Subcutaneous adipose tissue (tissue), 4 donors: Measurements from ENCODE around the gene AKT1. TPM values are rescaled to one million over a fixed set of nuclear protein-coding genes. Genes with fewer than 3 reads are reported as not detected.

Experiments used
- total RNA-seq, 4 donors: library from RNA; depleted of rRNA; stranded (reverse); fragments of >200 nt; gene quantifications; one replicate each; pipeline ENCODE4 v1.1.0, GENCODE V29; 2016
- TF ChIP-seq, protein P1 (sequence below): fragments of 450-650 bp; IDR thresholded peaks from one replicate; pipeline ENCODE4 v1.5.1; 2016; ENCODE audit warnings: low read depth, mild to moderate bottlenecking, control low read depth, antibody characterized with exemption, moderate library complexity

Gene AKT1
- total RNA-seq, 4 donors from 2014 or later, result 70.9 to 264 (median 110) TPM

DNA sequence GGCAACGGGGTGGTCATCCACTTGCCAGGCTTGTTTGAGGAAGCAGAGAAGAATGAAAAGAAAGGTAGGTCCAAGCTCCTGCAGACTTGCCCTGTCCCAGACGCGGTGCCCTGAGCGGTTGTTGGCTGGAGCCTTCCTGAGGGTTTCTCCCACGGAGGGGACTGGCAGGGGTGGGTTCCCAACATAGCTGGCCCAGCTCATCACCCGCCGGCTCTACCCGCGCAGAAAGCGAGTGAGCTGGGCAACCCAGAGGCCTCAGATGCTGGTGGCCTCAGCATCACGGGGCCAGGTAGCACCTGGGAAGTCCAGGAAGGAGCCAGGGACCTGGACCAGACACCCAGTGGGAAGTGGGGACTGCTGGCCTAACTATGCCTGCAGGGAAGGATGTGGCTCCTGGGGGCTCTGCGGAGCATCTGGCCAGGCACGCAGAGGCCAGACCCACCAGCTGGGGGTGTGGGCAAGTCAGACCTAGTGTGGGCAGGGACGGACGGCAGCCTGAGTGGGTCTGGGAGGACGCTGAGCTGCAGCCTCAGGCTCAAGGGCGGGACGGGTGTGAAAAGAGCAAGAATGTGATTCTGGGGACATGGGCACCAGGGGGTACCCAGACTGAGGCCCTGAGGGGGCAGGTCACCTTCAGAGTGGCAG lies 57.1 kb downstream of the AKT1 start:
- TF ChIP-seq, protein P1, sequence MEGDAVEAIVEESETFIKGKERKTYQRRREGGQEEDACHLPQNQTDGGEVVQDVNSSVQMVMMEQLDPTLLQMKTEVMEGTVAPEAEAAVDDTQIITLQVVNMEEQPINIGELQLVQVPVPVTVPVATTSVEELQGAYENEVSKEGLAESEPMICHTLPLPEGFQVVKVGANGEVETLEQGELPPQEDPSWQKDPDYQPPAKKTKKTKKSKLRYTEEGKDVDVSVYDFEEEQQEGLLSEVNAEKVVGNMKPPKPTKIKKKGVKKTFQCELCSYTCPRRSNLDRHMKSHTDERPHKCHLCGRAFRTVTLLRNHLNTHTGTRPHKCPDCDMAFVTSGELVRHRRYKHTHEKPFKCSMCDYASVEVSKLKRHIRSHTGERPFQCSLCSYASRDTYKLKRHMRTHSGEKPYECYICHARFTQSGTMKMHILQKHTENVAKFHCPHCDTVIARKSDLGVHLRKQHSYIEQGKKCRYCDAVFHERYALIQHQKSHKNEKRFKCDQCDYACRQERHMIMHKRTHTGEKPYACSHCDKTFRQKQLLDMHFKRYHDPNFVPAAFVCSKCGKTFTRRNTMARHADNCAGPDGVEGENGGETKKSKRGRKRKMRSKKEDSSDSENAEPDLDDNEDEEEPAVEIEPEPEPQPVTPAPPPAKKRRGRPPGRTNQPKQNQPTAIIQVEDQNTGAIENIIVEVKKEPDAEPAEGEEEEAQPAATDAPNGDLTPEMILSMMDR, result no peak

DNA sequence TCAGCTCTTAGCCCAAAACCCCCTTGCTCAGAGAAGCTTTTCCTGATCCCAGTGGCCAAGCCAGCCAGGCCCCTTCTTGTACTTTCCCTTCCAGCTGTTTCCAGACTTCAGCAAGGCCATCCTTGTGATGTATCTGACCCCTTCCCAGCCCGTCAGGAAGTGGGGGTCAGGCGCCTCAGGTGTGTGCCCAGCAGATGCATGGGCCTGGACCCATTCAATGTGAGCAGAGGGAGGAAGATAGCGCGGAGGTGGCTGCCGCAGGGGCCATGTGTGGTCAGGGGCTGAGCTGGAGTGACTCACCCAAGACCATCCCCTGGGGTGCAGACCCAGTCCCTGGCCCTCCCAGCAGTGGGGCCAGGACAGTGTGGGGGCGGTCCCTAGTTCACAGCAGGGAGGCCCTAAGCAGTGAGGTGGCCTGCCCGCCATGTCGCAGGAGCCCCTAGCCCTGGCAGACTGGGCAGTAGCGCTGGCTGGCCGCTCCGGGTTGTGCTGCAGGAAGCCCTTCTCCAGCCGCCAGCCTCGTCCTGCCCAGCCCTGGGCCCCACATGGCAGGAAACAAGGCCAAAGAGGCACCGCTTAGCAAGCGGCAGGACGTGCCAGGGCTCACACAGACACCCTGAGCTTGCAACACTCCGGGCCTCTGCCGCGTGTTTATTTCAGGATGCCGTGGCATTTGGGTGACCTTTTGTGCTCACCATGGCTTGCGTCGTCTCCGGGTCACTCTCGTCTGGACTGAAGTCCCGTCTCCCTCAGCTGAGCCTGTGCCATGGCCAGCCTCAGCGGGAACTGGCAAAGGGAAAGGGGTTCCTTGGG lies 59.5 kb downstream of the AKT1 start:
- TF ChIP-seq, protein P1, result no peak

DNA sequence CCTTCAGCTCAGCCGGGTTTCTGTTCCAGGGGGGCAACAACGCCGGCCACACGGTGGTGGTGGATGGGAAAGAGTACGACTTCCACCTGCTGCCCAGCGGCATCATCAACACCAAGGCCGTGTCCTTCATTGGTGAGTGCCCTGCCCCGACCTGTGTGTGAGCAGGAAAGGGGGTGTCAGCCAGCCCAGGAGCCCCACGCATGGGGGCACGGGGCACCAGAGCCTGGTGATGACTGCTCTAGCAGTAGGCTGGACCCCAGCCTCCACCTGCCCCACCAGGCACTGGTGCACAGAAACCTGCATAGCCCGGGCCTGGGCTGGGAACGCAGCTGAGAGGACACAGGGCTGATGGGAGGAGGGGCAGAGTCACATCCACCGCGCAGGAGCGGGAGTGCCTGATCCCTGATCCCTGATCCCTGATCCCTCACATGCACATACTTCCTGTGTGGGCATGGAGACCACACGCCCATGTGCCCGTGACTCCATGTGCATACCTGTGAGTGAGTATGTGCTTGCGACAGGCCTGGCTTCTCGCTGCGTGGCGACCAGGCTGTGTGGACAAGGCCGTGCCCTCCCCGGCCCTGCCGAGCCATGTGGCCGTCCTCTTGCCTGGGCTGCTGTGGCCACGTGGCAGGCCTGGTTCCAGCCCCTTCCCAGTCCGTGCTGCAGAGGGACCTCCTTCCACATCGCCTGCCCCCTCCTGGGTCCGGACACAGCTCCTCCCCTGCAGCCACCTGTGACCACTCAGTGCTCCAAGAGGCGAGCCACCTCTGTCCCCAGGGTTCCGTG lies 60.4 kb downstream of the AKT1 start:
- TF ChIP-seq, protein P1, result no peak

DNA sequence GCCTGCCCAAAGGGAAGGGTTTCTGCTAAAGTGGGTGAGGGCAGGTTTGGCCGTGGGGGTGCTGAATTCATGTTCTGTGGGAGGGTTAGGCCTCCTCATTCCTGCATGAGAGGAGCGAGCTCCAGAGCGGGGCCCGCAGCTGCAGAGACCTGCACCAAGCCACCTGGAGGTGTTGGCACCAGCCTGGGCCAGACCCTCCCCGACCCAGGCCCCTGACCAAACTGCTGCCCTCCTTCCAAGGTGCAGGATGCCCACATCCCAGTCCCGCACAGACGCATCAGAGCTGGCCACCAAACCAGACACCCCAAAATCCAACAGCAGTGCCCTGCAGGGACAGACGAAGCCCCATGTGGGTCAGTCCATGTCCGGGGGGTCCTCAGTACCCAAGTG lies 61.0 kb downstream of the AKT1 start:
- TF ChIP-seq, protein P1, result no peak

DNA sequence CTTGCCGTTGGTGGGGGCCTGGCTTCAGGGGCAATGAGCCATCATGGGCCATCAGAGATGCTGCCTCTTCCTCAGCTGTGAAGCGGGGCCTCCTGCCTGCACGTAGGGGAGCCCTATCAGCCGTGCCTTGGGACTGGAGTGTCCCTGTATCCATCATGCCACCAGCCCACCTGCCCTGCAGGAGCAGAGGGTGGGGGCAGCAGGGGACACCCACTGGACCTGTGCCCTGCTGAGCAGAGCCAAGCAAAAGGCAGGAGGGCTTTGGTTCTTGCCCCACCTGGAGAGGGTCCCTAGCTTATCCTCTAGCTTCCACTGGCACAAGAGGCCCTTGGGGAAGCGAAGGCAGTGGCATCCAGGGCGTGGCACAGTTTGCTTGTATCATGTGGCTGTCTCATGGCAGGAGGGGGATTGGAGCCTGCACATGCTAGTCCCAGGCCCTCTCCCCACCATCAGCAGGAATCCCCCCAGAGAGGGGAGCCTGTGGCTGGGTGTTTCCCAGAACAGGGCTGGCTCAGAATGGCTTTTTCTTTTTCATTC lies 61.4 kb downstream of the AKT1 start:
- TF ChIP-seq, protein P1, result no peak

DNA sequence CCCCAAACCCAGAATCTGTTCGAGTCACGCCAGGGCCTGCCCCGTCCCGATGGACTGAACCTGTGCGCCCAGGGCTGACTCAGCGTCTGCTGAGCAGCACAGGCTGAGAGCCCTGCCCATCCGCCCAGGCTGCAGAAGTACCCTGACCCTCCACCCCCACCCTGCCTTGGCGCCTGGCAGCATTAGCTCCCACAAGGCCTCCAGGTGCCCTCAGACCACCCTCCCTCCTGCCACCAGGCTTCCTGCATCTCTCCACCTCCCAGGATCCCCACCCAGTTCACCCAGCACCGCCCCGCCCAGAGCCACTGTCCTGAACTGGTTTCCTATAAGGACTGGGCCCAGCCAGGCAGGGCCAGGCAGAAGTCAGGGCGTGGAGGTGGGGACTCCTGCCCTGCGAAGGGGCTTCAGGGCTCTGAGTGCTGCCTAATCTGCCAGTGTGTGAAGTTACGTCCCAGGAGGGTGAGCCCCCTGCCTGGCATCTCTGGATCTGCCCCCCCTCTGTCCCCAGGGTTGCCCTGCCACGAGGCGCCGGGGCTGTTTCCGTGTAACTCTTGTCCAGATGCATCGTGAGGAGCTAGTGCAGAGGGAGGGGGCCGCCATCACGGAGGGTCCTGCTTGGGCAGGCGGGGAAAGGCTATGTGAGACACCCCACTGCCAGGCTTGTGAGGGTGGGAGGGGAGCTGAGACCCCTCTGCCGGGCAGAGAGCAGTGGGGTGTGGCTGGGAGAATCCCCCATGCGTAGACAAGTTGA lies 62.4 kb downstream of the AKT1 start:
- TF ChIP-seq, protein P1, result no peak
